GM21576 (cell line): ENCODE results near the gene PCDHGA8.
"Not testable (repeated sequence)": the region's sequence is repeated elsewhere in the genome, so short reads cannot be mapped to it uniquely, and the experiment has no call there.

Experiments used
- ATAC-seq: cut with Tn5 transposase; IDR thresholded peaks from one replicate; pipeline ENCODE4 v1.9.1; 2021; ENCODE audit warnings: mild to moderate bottlenecking, moderate library complexity; ENCODE audit not compliant: unreplicated experiment

Gene PCDHGA8

GRCh38 chr5:141369994-141370848, 22.2 kb upstream of the PCDHGA8 start, which contains the start of gene PCDHGB3:
TSS of gene PCDHGB3 (plus strand) at chr5:141370242. CDS start at chr5:141370395, 153 bp downstream.
- peak; percentile 89 for ATAC-seq

GRCh38 chr5:141371572-141372475, 20.6 kb upstream of the PCDHGA8 start:
- no peak for ATAC-seq

- ATAC-seq = no peak
Measured at GRCh38 chr5:141373673-141374317, 18.6 kb upstream of the PCDHGA8 start, which contains the start of gene PCDHGA6. TSS of gene PCDHGA6 (plus strand) at chr5:141373891. CDS start at chr5:141374084, 193 bp downstream.

GRCh38 chr5:141374627-141375026, 17.8 kb upstream of the PCDHGA8 start:
- ATAC-seq = no peak

- ATAC-seq = not testable (repeated sequence)
Measured at GRCh38 chr5:141375444-141376155, 16.8 kb upstream of the PCDHGA8 start.

GRCh38 chr5:141382469-141383294, 9.8 kb upstream of the PCDHGA8 start, which contains the start of gene PCDHGA7:
TSS of gene PCDHGA7 (plus strand) at chr5:141382742. CDS start at chr5:141382900, 158 bp downstream.
- no peak for ATAC-seq

- no peak for ATAC-seq
Measured at GRCh38 chr5:141383345-141383744, 9.1 kb upstream of the PCDHGA8 start.

GRCh38 chr5:141384471-141385267, 7.8 kb upstream of the PCDHGA8 start:
- no peak for ATAC-seq

GRCh38 chr5:141387557-141388311, 4.7 kb upstream of the PCDHGA8 start, which contains the start of gene PCDHGB4:
TSS of gene PCDHGB4 (plus strand) at chr5:141387698. CDS start at chr5:141387885, 187 bp downstream.
- peak; percentile 76 for ATAC-seq

- ATAC-seq = no peak
Measured at GRCh38 chr5:141388661-141389060, 3.8 kb upstream of the PCDHGA8 start.

- no peak for ATAC-seq
Measured at GRCh38 chr5:141389153-141390042, 3.0 kb upstream of the PCDHGA8 start.

- no peak for ATAC-seq
Measured at GRCh38 chr5:141393267-141393666, 834 bp downstream of the PCDHGA8 start.

- not testable (repeated sequence) for ATAC-seq
Measured at GRCh38 chr5:141394401-141395187, 2.2 kb downstream of the PCDHGA8 start.

- peak; percentile 91 for ATAC-seq
Measured at GRCh38 chr5:141397756-141398551, 5.5 kb downstream of the PCDHGA8 start, which contains the start of gene PCDHGB5. TSS of gene PCDHGB5 (plus strand) at chr5:141397947. CDS start at chr5:141398128, 181 bp downstream.

- no peak for ATAC-seq
Measured at GRCh38 chr5:141398608-141399007, 6.2 kb downstream of the PCDHGA8 start.
